CD4-positive, CD25-positive, alpha-beta regulatory T cell (primary cell): ENCODE measurements around the gene GLRX5. TPM values are rescaled to one million over a fixed set of nuclear protein-coding genes. Genes with fewer than 3 reads are reported as not detected.
"Not testable (repeated sequence)": the region's sequence is repeated elsewhere in the genome, so short reads cannot be mapped to it uniquely, and the experiment has no call there.

Experiments used
- ATAC-seq, 2 donors: fragments of 150-1000 bp; cut with Tn5 transposase; one replicate each; pipeline ENCODE4 v1.10.0; 2021; ENCODE audit warnings: low read depth in 2 of 2, moderate number of reproducible peaks in 2 of 2, moderate library complexity in 1 of 2
- DNase-seq, 3 donors: peaks; one replicate each; pipeline versions ENCODE4 v3.0.0 to v3.0.0-alpha.2; 2012 to 2022; ENCODE audit warnings: mixed read lengths in 1 of 3
- H3K27ac ChIP-seq: one replicate; pipeline ENCODE4 v1.7.0; 2013; ENCODE audit warnings: mild to moderate bottlenecking, low read length; ENCODE audit not compliant: insufficient read depth, poor library complexity, severe bottlenecking
- H3K27me3 ChIP-seq: one replicate; pipeline ENCODE4 v1.7.0; 2013; ENCODE audit warnings: low read length; ENCODE audit not compliant: control insufficient read depth, insufficient read depth
- H3K36me3 ChIP-seq: one replicate; pipeline ENCODE4 v1.7.0; 2013; ENCODE audit warnings: mild to moderate bottlenecking, low read length, moderate library complexity; ENCODE audit not compliant: control insufficient read depth, insufficient read depth
- H3K4me1 ChIP-seq: 2 replicates; pipeline ENCODE4 v1.7.0; 2013; ENCODE audit warnings: mild to moderate bottlenecking, low read length; ENCODE audit not compliant: insufficient read depth, control insufficient read depth, poor library complexity, severe bottlenecking
- H3K4me3 ChIP-seq: one replicate; pipeline ENCODE4 v1.7.0; 2013; ENCODE audit warnings: low read depth, mild to moderate bottlenecking, low read length, moderate library complexity
- H3K9me3 ChIP-seq, 2 experiments: 1 replicate in 1 of 2; 2 replicates in 1 of 2; pipeline ENCODE4 v1.7.0; 2013; ENCODE audit warnings: low read length in 2 of 2, mild to moderate bottlenecking in 1 of 2, moderate library complexity in 1 of 2; ENCODE audit not compliant: control insufficient read depth in 2 of 2
- H3K27ac Mint-ChIP-seq, 3 donors: one replicate each; pipeline ENCODE4 v1.8.0; 2020 to 2022; ENCODE audit warnings: mild to moderate bottlenecking in 3 of 3, mixed read lengths in 3 of 3, moderate library complexity in 2 of 3
- H3K27me3 Mint-ChIP-seq: one replicate; pipeline ENCODE4 v1.8.0; 2022; ENCODE audit warnings: mild to moderate bottlenecking, mixed read lengths
- H3K36me3 Mint-ChIP-seq: one replicate; pipeline ENCODE4 v1.8.0; 2020; ENCODE audit warnings: mixed read lengths
- H3K4me1 Mint-ChIP-seq, 4 donors: one replicate each; pipeline ENCODE4 v1.8.0; 2020 to 2022; ENCODE audit warnings: mixed read lengths in 4 of 4, mild to moderate bottlenecking in 1 of 4
- H3K4me3 Mint-ChIP-seq, 4 donors: one replicate each; pipeline ENCODE4 v1.8.0; 2020 to 2022; ENCODE audit warnings: mild to moderate bottlenecking in 4 of 4, mixed read lengths in 4 of 4, moderate library complexity in 3 of 4
- H3K9me3 Mint-ChIP-seq, 7 donors: one replicate each; pipeline ENCODE4 v1.8.0; 2020 to 2022; ENCODE audit warnings: mixed read lengths in 7 of 7, mild to moderate bottlenecking in 3 of 7, moderate library complexity in 2 of 7
- polyA plus RNA-seq, 4 donors: library from polyadenylated mRNA; unstranded; fragments of 300-500 nt; fragmentation: Illumina TruSeq; gene quantifications; one replicate each; pipeline ENCODE4 v1.2.3, GENCODE V29; 2021
- total RNA-seq: library from RNA; stranded (reverse); gene quantifications from one replicate; pipeline ENCODE4 v1.2.3, GENCODE V29; 2022

GLRX5 gene
- total and polyA plus RNA-seq, 5 donors from 2014 or later = 18.1 to 71.9 (median 55.7) TPM

- peaks cover 9% of the 10 kb centered on the region for H3K27me3 Mint-ChIP-seq
- ATAC-seq (no peak), DNase-seq (no peak)
- Histone ChIP-seq H3K9me3 (no peaks in the 10 kb centered on the region), H3K4me1 (no peaks in the 10 kb centered on the region), H3K36me3 (no peaks in the 10 kb centered on the region), H3K27me3 (peaks cover 5% of the 10 kb centered on the region), H3K4me3 (no peak overlapping the region), H3K27ac (no peak overlapping the region)
- no peaks in the 10 kb centered on the region for H3K4me1 Mint-ChIP-seq
- no peaks in the 10 kb centered on the region for H3K9me3 Mint-ChIP-seq
- no peak overlapping the region for H3K4me3 Mint-ChIP-seq
- H3K27ac Mint-ChIP-seq = no peak overlapping the region
- H3K36me3 Mint-ChIP-seq = no peaks in the 10 kb centered on the region
These were observed 41.1 kb downstream of the GLRX5 start for GRCh38 chr14:95575840-95576473.

GRCh38 chr14:95577067-95577800 lies 42.4 kb downstream of the GLRX5 start:
- peaks cover 5% of the 10 kb centered on the region for H3K27me3 ChIP-seq
- DNase-seq (no peak), ATAC-seq (no peak)
- no peaks in the 10 kb centered on the region for H3K4me1 ChIP-seq
- H3K9me3 ChIP-seq = no peaks in the 10 kb centered on the region
- no peak overlapping the region for H3K4me3 Mint-ChIP-seq
- no peaks in the 10 kb centered on the region for H3K9me3 Mint-ChIP-seq
- H3K4me1 Mint-ChIP-seq = no peaks in the 10 kb centered on the region
- H3K36me3 Mint-ChIP-seq = no peaks in the 10 kb centered on the region
- peaks cover 9% of the 10 kb centered on the region for H3K27me3 Mint-ChIP-seq
- no peaks in the 10 kb centered on the region for H3K36me3 ChIP-seq
- H3K4me3 ChIP-seq = no peak overlapping the region
- no peak overlapping the region for H3K27ac Mint-ChIP-seq
- no peak overlapping the region for H3K27ac ChIP-seq

- Histone ChIP-seq H3K4me1 (no peaks in the 10 kb centered on the region), H3K36me3 (no peaks in the 10 kb centered on the region), H3K27me3 (peaks cover 5% of the 10 kb centered on the region), H3K9me3 (no peaks in the 10 kb centered on the region), H3K4me3 (no peak overlapping the region), H3K27ac (no peak overlapping the region)
- DNase-seq (no peak), ATAC-seq (no peak)
- Mint-ChIP-seq H3K27me3 (peaks cover 9% of the 10 kb centered on the region), H3K4me3 (no peak overlapping the region), H3K27ac (no peak overlapping the region), H3K36me3 (no peaks in the 10 kb centered on the region), H3K4me1 (no peaks in the 10 kb centered on the region), H3K9me3 (no peaks in the 10 kb centered on the region)
These were observed 43.0 kb downstream of the GLRX5 start for GRCh38 chr14:95577870-95578269.

- H3K4me1 Mint-ChIP-seq, DNase-seq, H3K27me3 ChIP-seq, H3K9me3 ChIP-seq, H3K27me3 Mint-ChIP-seq, H3K27ac ChIP-seq, H3K4me1 ChIP-seq, H3K27ac Mint-ChIP-seq, H3K36me3 Mint-ChIP-seq, ATAC-seq, H3K4me3 ChIP-seq, H3K4me3 Mint-ChIP-seq, H3K36me3 ChIP-seq, H3K9me3 Mint-ChIP-seq: not testable (repeated sequence)
These were observed 49.2 kb downstream of the GLRX5 start for GRCh38 chr14:95583836-95584617.

- H3K4me3 ChIP-seq = no peak overlapping the region
- H3K36me3 ChIP-seq = no peaks in the 10 kb centered on the region
- H3K4me3 Mint-ChIP-seq = no peak overlapping the region
- no peaks in the 10 kb centered on the region for H3K27me3 ChIP-seq
- no peaks in the 10 kb centered on the region for H3K4me1 Mint-ChIP-seq
- H3K36me3 Mint-ChIP-seq = no peaks in the 10 kb centered on the region
- no peak for DNase-seq
- no peaks in the 10 kb centered on the region for H3K27me3 Mint-ChIP-seq
- no peaks in the 10 kb centered on the region for H3K4me1 ChIP-seq
- H3K9me3 ChIP-seq = no peaks in the 10 kb centered on the region
- H3K9me3 Mint-ChIP-seq = peaks cover 0 to 6% (median 2%) of the 10 kb centered on the region in 7 donors
- ATAC-seq = no peak
- no peak overlapping the region for H3K27ac ChIP-seq
- peak overlapping the region in 1 of 3 donors; percentile 28 for H3K27ac Mint-ChIP-seq
These were observed 51.2 kb downstream of the GLRX5 start for GRCh38 chr14:95585953-95586620.

GRCh38 chr14:95591182-95591581 lies 56.3 kb downstream of the GLRX5 start:
- not testable (repeated sequence) for H3K4me3 ChIP-seq, H3K27me3 Mint-ChIP-seq, H3K27ac ChIP-seq, H3K27ac Mint-ChIP-seq, H3K36me3 ChIP-seq, DNase-seq, H3K4me1 ChIP-seq, H3K9me3 ChIP-seq, H3K27me3 ChIP-seq, H3K36me3 Mint-ChIP-seq, H3K4me1 Mint-ChIP-seq, H3K4me3 Mint-ChIP-seq, ATAC-seq, H3K9me3 Mint-ChIP-seq
